A549 (cell line): ENCODE data around the gene AHSG.

Source experiments
- CHD2 ChIP-seq: fragments of 150-350 bp; IDR thresholded peaks from 2 replicates; pipeline ENCODE4 v1.6.1; 2014; ENCODE audit warnings: low read length; ENCODE audit not compliant: partially characterized antibody
- GATA3 ChIP-seq: IDR thresholded peaks from 2 replicates; pipeline ENCODE4 v1.6.1; 2012; ENCODE audit warnings: borderline replicate concordance
- JUN ChIP-seq, 2 experiments: fragments of >200 bp; sonication (Bioruptor Twin); formaldehyde crosslinking; IDR thresholded peaks; 2 replicates in 1 of 2; 3 replicates in 1 of 2; pipeline ENCODE4 v1.6.1; 2016 to 2017
- POLR2AphosphoS2 ChIP-seq: conservative IDR thresholded peaks from 2 replicates; pipeline ENCODE4 v1.6.1; 2012; ENCODE audit warnings: low read length, improper control_type of control experiment, inconsistent platforms
- SMC3 ChIP-seq: fragments of >200 bp; sonication (Bioruptor Twin); formaldehyde crosslinking; IDR thresholded peaks from 3 replicates; pipeline ENCODE4 v1.6.1; 2018; ENCODE audit warnings: inconsistent platforms
- TF ChIP-seq, protein P1 (sequence below): fragments of >200 bp; sonication (Bioruptor Twin); formaldehyde crosslinking; IDR thresholded peaks from 3 replicates; pipeline ENCODE4 v1.5.1; 2016

DNA sequence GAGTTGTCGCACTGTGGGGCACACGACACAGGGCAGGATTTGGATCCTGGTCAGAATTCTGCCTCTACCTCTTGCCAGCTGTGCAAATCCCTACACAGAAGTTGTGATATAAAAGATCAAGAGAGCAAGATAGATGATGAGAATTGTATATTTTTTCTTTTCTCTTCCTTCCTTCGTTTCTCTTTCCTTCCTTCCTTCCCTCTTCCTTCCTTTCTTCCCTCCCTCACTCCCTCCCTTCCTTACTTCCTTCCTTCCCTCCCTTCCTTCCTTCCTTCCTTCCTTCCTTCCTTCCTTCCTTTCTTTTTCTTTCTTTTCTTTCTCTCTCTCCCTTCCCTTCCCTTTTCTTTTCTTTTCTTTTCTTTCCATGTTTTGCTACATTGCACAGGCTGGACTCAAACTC lies 12.0 kb upstream of the AHSG start:
- TF ChIP-seq GATA3 (no peak), SMC3 (no peak), POLR2AphosphoS2 (no peak), CHD2 (no peak), JUN (IDR thresholded peaks at IDR 0.05) (no peak)
- TF ChIP-seq, protein P1, sequence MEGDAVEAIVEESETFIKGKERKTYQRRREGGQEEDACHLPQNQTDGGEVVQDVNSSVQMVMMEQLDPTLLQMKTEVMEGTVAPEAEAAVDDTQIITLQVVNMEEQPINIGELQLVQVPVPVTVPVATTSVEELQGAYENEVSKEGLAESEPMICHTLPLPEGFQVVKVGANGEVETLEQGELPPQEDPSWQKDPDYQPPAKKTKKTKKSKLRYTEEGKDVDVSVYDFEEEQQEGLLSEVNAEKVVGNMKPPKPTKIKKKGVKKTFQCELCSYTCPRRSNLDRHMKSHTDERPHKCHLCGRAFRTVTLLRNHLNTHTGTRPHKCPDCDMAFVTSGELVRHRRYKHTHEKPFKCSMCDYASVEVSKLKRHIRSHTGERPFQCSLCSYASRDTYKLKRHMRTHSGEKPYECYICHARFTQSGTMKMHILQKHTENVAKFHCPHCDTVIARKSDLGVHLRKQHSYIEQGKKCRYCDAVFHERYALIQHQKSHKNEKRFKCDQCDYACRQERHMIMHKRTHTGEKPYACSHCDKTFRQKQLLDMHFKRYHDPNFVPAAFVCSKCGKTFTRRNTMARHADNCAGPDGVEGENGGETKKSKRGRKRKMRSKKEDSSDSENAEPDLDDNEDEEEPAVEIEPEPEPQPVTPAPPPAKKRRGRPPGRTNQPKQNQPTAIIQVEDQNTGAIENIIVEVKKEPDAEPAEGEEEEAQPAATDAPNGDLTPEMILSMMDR: no peak
